WTC11 (cell line): ENCODE data around the gene UCHL5. TPM values are rescaled to one million over a fixed set of nuclear protein-coding genes. Genes with fewer than 3 reads are reported as not detected.

Source experiments
- ATAC-seq: fragments of 200-7000 bp; cut with Tn5 transposase; 2 replicates; pipeline ENCODE4 v1.10.0; 2021; ENCODE audit warnings: mild to moderate bottlenecking, moderate library complexity
- CTCF ChIA-PET: fragments of 300-600 bp; sonication (Branson Sonifier 250); formaldehyde crosslinking; loops from one replicate; lab custom pipeline; 2021; ENCODE audit warnings: antibody characterized with exemption; lab: Charles Lee
- POLR2A ChIA-PET: fragments of 350-600 bp; sonication (Branson Sonifier 250); formaldehyde crosslinking; loops from one replicate; lab custom pipeline; 2021; ENCODE audit warnings: antibody characterized with exemption; lab: Charles Lee
- DNase-seq: peaks from one replicate; pipeline ENCODE4 v3.0.0; 2021; ENCODE audit warnings: low spot score
- H3K27ac Mint-ChIP-seq: 2 replicates; pipeline ENCODE4 v1.8.0; 2021; ENCODE audit warnings: mixed read lengths
- H3K27me3 Mint-ChIP-seq: 2 replicates; pipeline ENCODE4 v1.8.0; 2021; ENCODE audit warnings: low read depth, mild to moderate bottlenecking, moderate library complexity, mixed read lengths
- H3K36me3 Mint-ChIP-seq: 2 replicates; pipeline ENCODE4 v1.8.0; 2021; ENCODE audit warnings: mixed read lengths
- H3K4me1 Mint-ChIP-seq: 2 replicates; pipeline ENCODE4 v1.8.0; 2022; ENCODE audit warnings: mixed read lengths
- H3K4me3 Mint-ChIP-seq: 2 replicates; pipeline ENCODE4 v1.8.0; 2021; ENCODE audit warnings: mild to moderate bottlenecking, moderate library complexity, mixed read lengths
- H3K9me3 Mint-ChIP-seq: 2 replicates; pipeline ENCODE4 v1.8.0; 2021; ENCODE audit warnings: mixed read lengths
- ATF2 ChIP-seq: sonication (generic); formaldehyde crosslinking; IDR thresholded peaks from 2 replicates; pipeline ENCODE4 v1.8.1; 2022; ENCODE audit warnings: low read depth, missing genetic modification reagents, borderline replicate concordance
- CTCF ChIP-seq: fragments of 200-600 bp; IDR thresholded peaks from 2 replicates; pipeline ENCODE4 v1.8.0; 2022; ENCODE audit warnings: antibody characterized with exemption
- ERG ChIP-seq: fragments of 250-450 bp; sonication (Bioruptor Pico); IDR thresholded peaks from 2 replicates; pipeline ENCODE4 v1.8.0; 2021; ENCODE audit warnings: mild to moderate bottlenecking
- GABPB1 ChIP-seq: sonication (generic); formaldehyde crosslinking; IDR thresholded peaks from 2 replicates; pipeline ENCODE4 v1.8.1; 2023; ENCODE audit warnings: mild to moderate bottlenecking, missing genetic modification reagents
- JAZF1 ChIP-seq: fragments of 250-450 bp; sonication (Bioruptor Pico); IDR thresholded peaks from 2 replicates; pipeline ENCODE4 v1.9.0; 2021; ENCODE audit warnings: moderate library complexity, mild to moderate bottlenecking, inconsistent platforms
- JUN ChIP-seq: sonication (generic); formaldehyde crosslinking; IDR thresholded peaks from 2 replicates; pipeline ENCODE4 v1.8.0; 2023; ENCODE audit warnings: mild to moderate bottlenecking, missing genetic modification reagents
- MYBL2 ChIP-seq: sonication (generic); formaldehyde crosslinking; IDR thresholded peaks from 2 replicates; pipeline ENCODE4 v1.8.1; 2023; ENCODE audit warnings: mild to moderate bottlenecking, moderate library complexity, missing genetic modification reagents
- NFE2L1 ChIP-seq: sonication (generic); formaldehyde crosslinking; IDR thresholded peaks from 2 replicates; pipeline ENCODE4 v1.8.1; 2023; ENCODE audit warnings: missing genetic modification reagents
- NR1H2 ChIP-seq: sonication (generic); formaldehyde crosslinking; IDR thresholded peaks from 2 replicates; pipeline ENCODE4 v1.9.0; 2021; ENCODE audit warnings: mild to moderate bottlenecking, moderate library complexity, missing genetic modification reagents
- NR3C1 ChIP-seq: sonication (generic); formaldehyde crosslinking; conservative IDR thresholded peaks from 2 replicates; pipeline ENCODE4 v1.8.1; 2023; ENCODE audit warnings: low read depth, mild to moderate bottlenecking, missing genetic modification reagents
- PRRX2 ChIP-seq: fragments of 250-450 bp; sonication (Bioruptor Pico); IDR thresholded peaks from 2 replicates; pipeline ENCODE4 v1.8.0; 2021; ENCODE audit warnings: mild to moderate bottlenecking
- RELA ChIP-seq: sonication (generic); formaldehyde crosslinking; IDR thresholded peaks from 2 replicates; pipeline ENCODE4 v1.8.1; 2022; ENCODE audit warnings: missing genetic modification reagents, mild to moderate bottlenecking, borderline replicate concordance
- RORB ChIP-seq: fragments of 250-450 bp; sonication (Bioruptor Pico); IDR thresholded peaks from 2 replicates; pipeline ENCODE4 v1.9.0; 2021; ENCODE audit warnings: mild to moderate bottlenecking
- SP1 ChIP-seq: sonication (generic); formaldehyde crosslinking; conservative IDR thresholded peaks from 2 replicates; pipeline ENCODE4 v1.8.1; 2022; ENCODE audit warnings: missing genetic modification reagents
- TP53 ChIP-seq: sonication (generic); formaldehyde crosslinking; IDR thresholded peaks from 2 replicates; pipeline ENCODE4 v1.8.1; 2023; ENCODE audit warnings: mild to moderate bottlenecking, missing genetic modification reagents
- ZMAT4 ChIP-seq: fragments of 250-450 bp; sonication (Bioruptor Pico); IDR thresholded peaks from 2 replicates; pipeline ENCODE4 v1.9.0; 2021; ENCODE audit warnings: mild to moderate bottlenecking
- ZNF232 ChIP-seq: sonication (generic); formaldehyde crosslinking; IDR thresholded peaks from 2 replicates; pipeline ENCODE4 v1.8.0; 2022; ENCODE audit warnings: mild to moderate bottlenecking, missing genetic modification reagents
- ZNF425 ChIP-seq: fragments of 250-450 bp; sonication (Bioruptor Pico); conservative IDR thresholded peaks from 2 replicates; pipeline ENCODE4 v1.9.0; 2021; ENCODE audit warnings: mild to moderate bottlenecking
- total RNA-seq: library from RNA; stranded (reverse); gene quantifications from 3 replicates; pipeline ENCODE4 v1.2.3, GENCODE V29; 2021
- TF ChIP-seq, protein P1 (sequence below): sonication (generic); formaldehyde crosslinking; conservative IDR thresholded peaks from 2 replicates; pipeline ENCODE4 v1.8.1; 2022; ENCODE audit warnings: mild to moderate bottlenecking, missing genetic modification reagents

UCHL5 gene
- total RNA-seq, 1 experiment from 2014 or later: 41.5 TPM

DNA sequence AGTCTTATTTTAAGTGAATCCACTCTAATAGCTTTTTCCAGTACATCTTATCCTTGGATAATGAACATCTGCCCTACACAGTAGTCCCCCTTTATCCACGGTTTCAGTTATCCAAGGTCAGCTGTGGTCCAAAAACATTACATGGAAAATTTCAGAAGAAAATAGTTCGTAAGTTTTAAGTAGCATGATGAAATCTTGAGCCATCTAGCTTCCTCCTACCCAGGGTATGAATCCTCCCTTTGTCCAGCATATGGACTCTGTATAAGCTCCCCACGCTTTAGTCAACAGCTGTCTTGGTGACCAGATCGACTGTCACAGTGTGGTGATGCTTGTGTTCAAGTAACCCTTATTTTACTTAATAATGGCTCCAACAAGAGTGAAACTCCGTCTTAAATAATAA lies 43.5 kb upstream of the UCHL5 start:
- Mint-ChIP-seq H3K4me3 (no peak overlapping the region), H3K4me1 (peaks cover 15% of the 10 kb centered on the region), H3K27me3 (peaks cover 17% of the 10 kb centered on the region), H3K9me3 (no peaks in the 10 kb centered on the region), H3K36me3 (no peaks in the 10 kb centered on the region), H3K27ac (no peak overlapping the region)
- ATAC-seq: no peak
- DNase-seq: no peak
- TF ChIP-seq CTCF: no peak
- peak; percentile 74 for TF ChIP-seq GABPB1 (CRISPR knock-in tag)
- POLR2A ChIA-PET: no interaction called here
- CTCF ChIA-PET: no interaction called here

DNA sequence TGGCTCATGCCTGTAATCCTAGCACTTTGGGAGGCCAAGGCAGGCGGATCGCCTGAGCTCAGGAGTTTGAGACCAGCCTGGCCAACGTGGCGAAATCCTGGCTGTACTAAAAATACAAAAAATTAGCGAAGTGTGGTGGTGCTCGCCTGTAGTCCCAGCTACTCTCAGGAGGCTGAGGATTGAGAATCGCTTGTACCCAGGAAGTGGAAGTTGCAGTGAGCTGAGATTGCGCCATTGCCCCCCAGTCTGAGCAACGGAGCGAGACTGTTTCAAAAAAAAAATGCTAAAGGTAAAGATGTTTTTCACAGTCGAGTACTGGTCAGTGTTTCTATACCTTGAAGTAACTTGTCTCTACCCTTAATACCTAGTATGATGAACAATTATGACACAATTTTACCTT lies 35.0 kb upstream of the UCHL5 start:
- POLR2A ChIA-PET: no interaction called here
- Mint-ChIP-seq H3K9me3 (no peaks in the 10 kb centered on the region), H3K4me1 (no peaks in the 10 kb centered on the region), H3K4me3 (no peak overlapping the region), H3K27me3 (no peaks in the 10 kb centered on the region), H3K36me3 (peaks cover 4% of the 10 kb centered on the region; the same call in 1 of the 2 replicates), H3K27ac (peak overlapping the region; percentile 45)
- TF ChIP-seq RELA (CRISPR knock-in tag) (no peak), ZNF232 (CRISPR knock-in tag) (no peak), ZNF425 (no peak), PRRX2 (no peak), TP53 (no peak), CTCF (no peak), ERG (CRISPR knock-in tag) (no peak), JAZF1 (no peak), NFE2L1 (CRISPR knock-in tag) (no peak), RORB (no peak), JUN (CRISPR knock-in tag) (no peak), SP1 (CRISPR knock-in tag) (no peak), NR1H2 (no peak), ZMAT4 (CRISPR knock-in tag) (no peak), MYBL2 (CRISPR knock-in tag) (no peak), ATF2 (CRISPR knock-in tag) (no peak), NR3C1 (CRISPR knock-in tag) (no peak)
- TF ChIP-seq, protein P1, sequence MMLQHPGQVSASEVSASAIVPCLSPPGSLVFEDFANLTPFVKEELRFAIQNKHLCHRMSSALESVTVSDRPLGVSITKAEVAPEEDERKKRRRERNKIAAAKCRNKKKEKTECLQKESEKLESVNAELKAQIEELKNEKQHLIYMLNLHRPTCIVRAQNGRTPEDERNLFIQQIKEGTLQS (CRISPR knock-in tag): no peak
- ATAC-seq (no peak), DNase-seq (no peak)
- CTCF ChIA-PET: no interaction called here
